BJ (cell line): Measurements from ENCODE around the gene RAD51. TPM values are rescaled to one million over a fixed set of nuclear protein-coding genes. Genes with fewer than 3 reads are reported as not detected.
"Not testable (repeated sequence)": the region's sequence is repeated elsewhere in the genome, so short reads cannot be mapped to it uniquely, and the experiment has no call there.

ENCODE experiments used
- CTCF ChIA-PET: fragments of 350-600 bp; formaldehyde crosslinking; extraction: SDS; loops from one replicate; lab custom pipeline; 2021; ENCODE audit warnings: antibody characterized with exemption, inconsistent platforms; lab: Yijun Ruan, JAX
- POLR2A ChIA-PET: fragments of 300-600 bp; sonication (Branson Sonifier 250); formaldehyde crosslinking; extraction: SDS; loops from one replicate; lab custom pipeline; 2021; ENCODE audit warnings: antibody characterized with exemption; lab: Charles Lee
- DNase-seq: peaks from one replicate; pipeline ENCODE4 v3.0.0-alpha.2; 2011; ENCODE audit warnings: low read depth
- H3K27me3 ChIP-seq: 2 replicates; pipeline ENCODE4 v1.6.0; 2011; ENCODE audit warnings: low read length; ENCODE audit not compliant: control insufficient read depth, insufficient read depth
- H3K36me3 ChIP-seq: 2 replicates; pipeline ENCODE4 v1.5.1; 2011; ENCODE audit warnings: low read length; ENCODE audit not compliant: control insufficient read depth, insufficient read depth
- H3K4me3 ChIP-seq: 2 replicates; pipeline ENCODE4 v1.5.1; 2011; ENCODE audit warnings: low read depth, mild to moderate bottlenecking, control low read depth, low read length
- polyA minus RNA-seq: library from RNA; depleted of rRNA, polyadenylated mRNA; stranded (reverse); fragments of >200 nt; gene quantifications from 2 replicates; pipeline ENCODE4 v1.2.3, GENCODE V29; 2011; rRNA and poly(A)+ RNA removed
- polyA plus RNA-seq: library from polyadenylated mRNA; depleted of rRNA; stranded (reverse); fragments of >200 nt; gene quantifications from 2 replicates; pipeline ENCODE4 v1.2.3, GENCODE V29; 2011; rRNA removed
- TF ChIP-seq, protein P1 (sequence below): IDR thresholded peaks from 2 replicates; pipeline ENCODE4 v1.5.1; 2011; ENCODE audit warnings: low read depth, mild to moderate bottlenecking, control low read depth, inconsistent platforms, low read length, moderate library complexity; ENCODE audit not compliant: insufficient read depth

Gene RAD51
- polyA plus RNA-seq = 8.9 TPM in 2 replicates
- 6.6 and 9.0 TPM in 2 replicates for polyA minus RNA-seq

DNA sequence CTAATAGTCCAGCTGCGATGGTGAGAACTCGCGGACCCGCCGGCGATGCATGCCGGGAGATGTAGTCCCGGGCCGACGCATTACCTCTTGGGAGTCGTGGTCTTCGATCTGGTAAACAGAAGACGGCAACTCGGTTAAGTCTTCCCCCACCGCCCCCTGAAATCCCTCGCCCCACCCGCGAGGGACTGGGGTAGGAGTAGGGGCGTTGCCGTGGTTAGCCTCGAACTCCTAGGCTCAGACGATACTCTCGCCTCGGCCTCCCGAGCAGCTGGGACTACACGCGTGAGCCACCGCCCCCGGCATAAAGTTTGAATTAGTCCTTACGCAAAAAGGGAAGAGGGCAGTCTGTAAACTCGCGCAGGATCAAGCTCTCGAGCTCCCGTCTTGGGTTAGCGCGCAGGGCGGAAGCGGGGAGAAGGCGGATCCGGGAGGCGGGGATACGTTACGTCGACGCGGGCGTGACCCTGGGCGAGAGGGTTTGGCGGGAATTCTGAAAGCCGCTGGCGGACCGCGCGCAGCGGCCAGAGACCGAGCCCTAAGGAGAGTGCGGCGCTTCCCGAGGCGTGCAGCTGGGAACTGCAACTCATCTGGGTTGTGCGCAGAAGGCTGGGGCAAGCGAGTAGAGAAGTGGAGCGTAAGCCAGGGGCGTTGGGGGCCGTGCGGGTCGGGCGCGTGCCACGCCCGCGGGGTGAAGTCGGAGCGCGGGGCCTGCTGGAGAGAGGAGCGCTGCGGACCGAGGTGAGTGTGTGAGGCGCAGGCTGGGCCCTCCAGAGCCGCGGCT, at the start of gene RAD51:
Gene RAD51, plus strand, starts transcription at position 487 of the 781 bp plus-strand sequence. CDS start 3,585 bp downstream, outside the sequence.
- DNase-seq = peak; percentile 77
- TF ChIP-seq, protein P1, sequence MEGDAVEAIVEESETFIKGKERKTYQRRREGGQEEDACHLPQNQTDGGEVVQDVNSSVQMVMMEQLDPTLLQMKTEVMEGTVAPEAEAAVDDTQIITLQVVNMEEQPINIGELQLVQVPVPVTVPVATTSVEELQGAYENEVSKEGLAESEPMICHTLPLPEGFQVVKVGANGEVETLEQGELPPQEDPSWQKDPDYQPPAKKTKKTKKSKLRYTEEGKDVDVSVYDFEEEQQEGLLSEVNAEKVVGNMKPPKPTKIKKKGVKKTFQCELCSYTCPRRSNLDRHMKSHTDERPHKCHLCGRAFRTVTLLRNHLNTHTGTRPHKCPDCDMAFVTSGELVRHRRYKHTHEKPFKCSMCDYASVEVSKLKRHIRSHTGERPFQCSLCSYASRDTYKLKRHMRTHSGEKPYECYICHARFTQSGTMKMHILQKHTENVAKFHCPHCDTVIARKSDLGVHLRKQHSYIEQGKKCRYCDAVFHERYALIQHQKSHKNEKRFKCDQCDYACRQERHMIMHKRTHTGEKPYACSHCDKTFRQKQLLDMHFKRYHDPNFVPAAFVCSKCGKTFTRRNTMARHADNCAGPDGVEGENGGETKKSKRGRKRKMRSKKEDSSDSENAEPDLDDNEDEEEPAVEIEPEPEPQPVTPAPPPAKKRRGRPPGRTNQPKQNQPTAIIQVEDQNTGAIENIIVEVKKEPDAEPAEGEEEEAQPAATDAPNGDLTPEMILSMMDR = no peak
- H3K36me3 ChIP-seq = no peaks in the 10 kb centered on the region
- ChIA-PET CTCF (interaction anchor here (0.7 to 2.4 kb wide), 7 partner anchors 16 to 199 kb away, joined by 3 to 12 read pairs (median 3); partner anchors contain the start of gene VPS18), POLR2A (interaction anchor here (0.6 kb wide), 2 partner anchors 17 to 459 kb away, joined by 3 read pairs; no protein-coding TSS in a partner anchor)
- H3K4me3 ChIP-seq = peak within 1 kb of the TSS; percentile 89
- H3K27me3 ChIP-seq = no peaks in the 10 kb centered on the region

DNA sequence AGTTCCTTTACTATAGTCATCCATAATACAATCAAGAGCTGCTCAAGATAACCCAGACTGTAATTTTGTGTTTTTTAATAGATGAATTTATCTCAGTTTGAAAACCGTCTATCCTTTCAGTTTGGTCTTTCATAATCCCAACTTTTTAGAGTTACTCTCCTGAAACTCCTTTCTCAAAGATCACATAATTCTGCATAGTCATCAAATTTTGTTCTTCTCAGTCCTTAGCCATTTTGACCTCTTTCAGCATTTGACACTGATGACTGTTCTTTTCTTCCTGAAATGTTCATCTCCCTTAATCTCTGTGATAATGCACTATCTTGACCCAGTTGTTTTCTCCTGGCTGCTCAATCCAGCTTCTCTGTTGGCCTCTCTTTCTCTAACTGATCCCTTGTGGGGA, 47.5 kb upstream of the RAD51 start:
- DNase-seq = no peak
- ChIA-PET CTCF (interaction anchor here (0.9 to 1.1 kb wide), 2 partner anchors 15 to 247 kb away, joined by 3 read pairs; partner anchors contain the start of gene VPS18), POLR2A (no interaction called here)
- H3K36me3 ChIP-seq = no peaks in the 10 kb centered on the region
- H3K4me3 ChIP-seq = no peak overlapping the region
- TF ChIP-seq, protein P1 = no peak
- H3K27me3 ChIP-seq = no peaks in the 10 kb centered on the region

DNA sequence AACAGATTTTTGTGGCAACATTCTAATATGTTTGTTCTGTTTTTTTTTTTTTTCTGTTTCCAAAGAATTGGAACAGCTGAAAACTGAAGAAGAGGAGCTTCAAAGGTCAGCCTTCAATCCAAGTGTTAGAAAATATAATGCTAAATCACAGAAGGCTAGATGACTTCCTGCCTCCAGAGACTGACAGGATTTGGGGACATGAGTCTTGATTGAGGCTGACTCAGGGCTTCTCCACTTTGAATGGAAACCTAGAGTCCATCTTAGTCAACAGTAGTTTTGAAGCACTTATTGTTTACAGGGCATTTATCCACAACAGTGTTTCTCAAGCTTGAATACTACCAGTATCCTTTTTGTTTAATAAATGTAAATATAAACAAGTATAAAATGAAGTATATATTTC, 44.5 kb upstream of the RAD51 start:
- H3K36me3 ChIP-seq = no peaks in the 10 kb centered on the region
- ChIA-PET POLR2A (no interaction called here), CTCF (interaction anchor here (0.8 to 1.5 kb wide), 2 partner anchors 28 kb away, joined by 3 to 5 read pairs; no protein-coding TSS in a partner anchor)
- H3K27me3 ChIP-seq = no peaks in the 10 kb centered on the region
- H3K4me3 ChIP-seq = no peak overlapping the region
- DNase-seq = no peak
- TF ChIP-seq, protein P1 = no peak

DNA sequence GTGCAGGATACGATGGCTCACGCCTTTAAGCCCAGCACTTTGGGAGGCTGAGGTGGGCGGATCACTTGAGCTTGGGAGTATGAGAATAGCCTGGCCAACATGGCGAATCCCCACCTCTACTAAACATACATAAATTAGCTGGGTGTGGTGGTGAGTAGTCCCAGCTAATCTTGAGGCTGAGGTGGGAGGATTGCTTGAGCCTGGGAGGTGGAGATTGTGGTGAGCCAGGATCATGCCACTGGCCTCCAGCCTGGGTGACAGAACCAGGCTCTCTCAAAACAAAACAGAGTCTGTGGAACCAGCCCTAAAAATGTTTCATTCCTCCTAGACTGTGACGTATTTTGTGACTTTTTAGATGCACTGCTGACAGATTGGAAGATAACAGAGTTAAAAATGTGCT, 34.3 kb upstream of the RAD51 start:
- DNase-seq = no peak
- ChIA-PET POLR2A (no interaction called here), CTCF (no interaction called here)
- no peaks in the 10 kb centered on the region for H3K27me3 ChIP-seq
- H3K4me3 ChIP-seq = no peak overlapping the region
- H3K36me3 ChIP-seq = 0 out of 2 replicates have a peak, but pooled peaks cover 1% of the 10 kb centered on the region
- TF ChIP-seq, protein P1 = no peak

DNA sequence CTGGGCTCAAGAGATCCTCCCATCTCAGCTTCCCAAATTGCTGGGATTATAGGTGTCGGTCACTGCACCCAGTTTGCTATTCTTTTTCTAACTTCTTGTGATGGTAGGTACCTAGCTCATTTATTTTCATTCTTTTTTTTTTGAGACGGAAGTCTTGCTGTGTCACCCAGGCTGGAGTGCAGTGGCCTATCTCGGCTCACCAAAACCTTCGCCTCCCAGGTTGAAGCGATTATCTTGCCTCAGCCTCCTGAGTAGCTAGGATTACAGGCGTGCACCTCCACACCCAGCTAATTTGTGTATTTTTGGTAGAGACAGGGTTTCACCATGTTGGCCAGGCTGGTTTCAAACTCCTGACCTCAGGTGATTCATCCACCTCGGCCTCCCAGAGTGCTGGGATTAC, 30.1 kb upstream of the RAD51 start:
- Histone ChIP-seq H3K27me3 (no peaks in the 10 kb centered on the region), H3K36me3 (no peaks in the 10 kb centered on the region), H3K4me3 (no peak overlapping the region)
- POLR2A ChIA-PET = no interaction called here
- CTCF ChIA-PET = no interaction called here
- no peak for DNase-seq
- TF ChIP-seq, protein P1 = no peak

DNA sequence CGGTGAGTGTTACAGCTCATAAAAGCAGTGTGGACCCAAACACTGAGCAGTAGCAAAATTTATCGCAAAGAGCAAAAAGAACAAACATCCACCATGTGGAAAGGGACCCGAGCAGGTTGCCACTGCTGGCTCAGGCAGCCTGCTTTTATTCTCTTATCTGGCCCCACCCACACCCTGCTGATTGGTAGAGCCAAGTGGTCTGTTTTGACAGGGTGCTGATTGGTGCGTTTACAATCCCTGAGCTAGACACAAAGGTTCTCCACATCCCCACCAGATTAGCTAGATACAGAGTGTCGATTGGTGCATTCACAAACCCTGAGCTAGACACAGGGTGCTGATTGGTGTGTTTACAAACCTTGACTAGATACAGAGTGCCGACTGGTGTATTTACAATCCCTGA, 18.7 kb upstream of the RAD51 start:
- H3K36me3 ChIP-seq, H3K27me3 ChIP-seq, POLR2A ChIA-PET, DNase-seq, H3K4me3 ChIP-seq: not testable (repeated sequence)
- CTCF ChIA-PET = interaction anchor here (1.2 to 1.5 kb wide), 2 partner anchors 183 to 218 kb away, joined by 3 read pairs; partner anchors contain the start of gene VPS18

DNA sequence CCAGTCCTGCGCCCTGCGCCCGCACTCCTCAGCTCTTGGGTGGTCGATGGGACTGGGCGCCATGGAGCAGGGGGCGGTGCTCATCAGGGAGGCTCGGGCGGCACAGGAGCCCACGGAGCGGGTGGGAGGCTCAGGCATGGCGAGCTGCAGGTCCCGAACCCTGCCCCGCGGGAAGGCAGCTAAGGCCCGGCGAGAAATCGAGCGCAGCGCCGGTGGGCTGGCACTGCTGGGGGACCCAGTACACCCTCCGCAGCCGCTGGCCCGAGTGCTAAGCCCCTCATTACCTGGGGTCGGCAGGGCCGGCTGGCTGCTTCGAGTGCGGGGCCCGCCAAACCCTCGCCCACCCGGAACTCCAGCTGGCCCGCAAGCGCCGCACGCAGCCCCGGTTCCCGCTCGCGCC, 18.1 kb upstream of the RAD51 start:
- CTCF ChIA-PET = interaction anchor here (1.2 kb wide), 1 partner anchor 217 kb away, joined by 3 read pairs; the partner anchor contains the start of gene VPS18
- DNase-seq, H3K4me3 ChIP-seq, POLR2A ChIA-PET, H3K27me3 ChIP-seq, H3K36me3 ChIP-seq: not testable (repeated sequence)
